ENCODE measurements around the gene OR2S2. TPM values are rescaled to one million over a fixed set of nuclear protein-coding genes. Genes with fewer than 3 reads are reported as not detected.
A peak's percentile ranks its signal among the peaks of the same experiment; 100 is the strongest.

The OR2S2 gene
- total and polyA plus RNA-seq, 2 of the 4 experiments (the other 2 are of a cell fraction) = 0.46 to 0.90 TPM

GRCh38 chr9:35935755-35936509 lies 22.0 kb downstream of the OR2S2 start:
- ATAC-seq (ENCODE audit: low read depth) (peak; percentile 70), DNase-seq (peak; percentile 82)
- WGBS, 2 experiments (ENCODE audit: extremely low coverage in 2 of 2, insufficient read length in 1 of 2) = no CpG with 5 or more reads among the region's 7 CpGs
- Histone ChIP-seq H2BK120ac (ENCODE audit: low read depth, low read length) (peak overlapping the region; percentile 99), H4K8ac (ENCODE audit: low read depth in 2 of 2, low read length in 2 of 2) (peak overlapping the region; percentile 40 to 96; a peak in 3 of 4 replicates), H3K79me1 (ENCODE audit: low read depth in 1 of 2, low read length in 2 of 2) (peaks cover 0 to 4% of the 10 kb centered on the region in 2 experiments; a peak in 1 of 4 replicates), H2BK15ac (ENCODE audit: low read depth, low read length) (no peak overlapping the region), H3K18ac (ENCODE audit: low read depth, low read length) (peak overlapping the region; percentile 94), H2BK20ac (ENCODE audit: low read depth, low read length) (peak overlapping the region; percentile 88; the same call in 1 of the 2 replicates), H4K91ac (ENCODE audit: insufficient read depth, low read depth, low read length) (peak overlapping the region; percentile 34; the same call in 1 of the 2 replicates), H2AFZ (replicated peaks; ENCODE audit: low read length, poor library complexity) (no peak overlapping the region), H3K27me3 (ENCODE audit: control insufficient read depth, insufficient read depth, low read length) (no peaks in the 10 kb centered on the region), H3K27ac (ENCODE audit: insufficient read depth, low read length) (peak overlapping the region; percentile 96; the same call in 1 of the 2 replicates), H3K9me3 (ENCODE audit: control insufficient read depth, insufficient read depth, low read length) (no peaks in the 10 kb centered on the region), H3K9me1 (ENCODE audit: insufficient read depth, low read length) (peaks cover 12% of the 10 kb centered on the region; the same call in 1 of the 2 replicates), H4K5ac (ENCODE audit: low read depth, low read length) (peak overlapping the region; percentile 93), H3K4me3 (ENCODE audit: insufficient read depth, low read depth, low read length) (no peak overlapping the region), H2AK5ac (ENCODE audit: low read depth, low read length) (no peak overlapping the region; the same call in 1 of the 2 replicates), H3K4me1 (ENCODE audit: control insufficient read depth, insufficient read depth, low read length) (peaks cover 16% of the 10 kb centered on the region), H3K14ac (replicated peaks; ENCODE audit: low read depth, low read length) (0 out of 2 replicates have a peak overlapping the region, but pooled peaks have one; percentile 69), H4K20me1 (ENCODE audit: insufficient read depth, low read length) (no peaks in the 10 kb centered on the region), H3K4me2 (ENCODE audit: low read depth, low read length) (peak overlapping the region; percentile 64; the same call in 1 of the 2 replicates), H2AK9ac (replicated peaks; ENCODE audit: low read depth, low read length, poor library complexity) (no peak overlapping the region), H2BK5ac (ENCODE audit: low read depth, low read length, poor library complexity, severe bottlenecking) (peak overlapping the region; percentile 100), H3K4ac (ENCODE audit: low read depth, low read length) (peak overlapping the region; percentile 97; the same call in 1 of the 2 replicates), H3K36me3 (ENCODE audit: control insufficient read depth, insufficient read depth, low read length) (no peaks in the 10 kb centered on the region), H3K9ac (ENCODE audit: low read depth, low read length) (peak overlapping the region; percentile 77; the same call in 1 of the 2 replicates), H3K56ac (ENCODE audit: extremely low read depth, insufficient read depth, low read length) (peak overlapping the region; percentile 74; the same call in 1 of the 2 replicates), H3K23ac (ENCODE audit: low read depth, low read length) (peak overlapping the region; percentile 89; the same call in 1 of the 2 replicates)
- dilution Hi-C loops (cut with HindIII; ENCODE audit: low sequenced_read_pairs, unreplicated experiment) = no loop called here
- BruUV-seq (replicated peaks) = no TSS peak
- ChIA-PET CTCF (interaction anchor here (0.7 to 1.5 kb wide), 4 partner anchors 10 to 413 kb away, joined by 3 to 4 read pairs (median 3); no protein-coding TSS in a partner anchor), POLR2A (ENCODE audit: unreplicated experiment) (interaction anchor here (0.6 to 1.1 kb wide), 4 partner anchors 9 to 204 kb away, joined by 4 to 6 read pairs (median 4); partner anchors contain the start of gene CREB3)
- in situ Hi-C loops (cut with MboI; ENCODE audit: low sequenced_read_pairs) = no loop called here
- intact Hi-C loops (cut with micrococcal nuclease) = no loop called here
- TF ChIP-seq RCOR1 (IDR thresholded peaks at IDR 0.05; ENCODE audit: insufficient replicate concordance, low read length) = no peak
- no peak for TF ChIP-seq SMC3 (IDR thresholded peaks at IDR 0.05; ENCODE audit: low read depth, low read length)
- TF ChIP-seq NFE2L2 (IDR thresholded peaks at IDR 0.05; ENCODE audit: low read depth, low read length) = no peak
- TF ChIP-seq CTCF (conservative IDR thresholded peaks at IDR 0.05; ENCODE audit: low read depth, low read length) = no peak
- no peak for TF ChIP-seq CHD1 (IDR thresholded peaks at IDR 0.05; ENCODE audit: low read depth, low read length)
- TF ChIP-seq, protein P1, sequence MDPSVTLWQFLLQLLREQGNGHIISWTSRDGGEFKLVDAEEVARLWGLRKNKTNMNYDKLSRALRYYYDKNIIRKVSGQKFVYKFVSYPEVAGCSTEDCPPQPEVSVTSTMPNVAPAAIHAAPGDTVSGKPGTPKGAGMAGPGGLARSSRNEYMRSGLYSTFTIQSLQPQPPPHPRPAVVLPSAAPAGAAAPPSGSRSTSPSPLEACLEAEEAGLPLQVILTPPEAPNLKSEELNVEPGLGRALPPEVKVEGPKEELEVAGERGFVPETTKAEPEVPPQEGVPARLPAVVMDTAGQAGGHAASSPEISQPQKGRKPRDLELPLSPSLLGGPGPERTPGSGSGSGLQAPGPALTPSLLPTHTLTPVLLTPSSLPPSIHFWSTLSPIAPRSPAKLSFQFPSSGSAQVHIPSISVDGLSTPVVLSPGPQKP (IDR thresholded peaks at IDR 0.05; ENCODE audit: borderline replicate concordance, low read depth, low read length) = no peak
- TF ChIP-seq MXI1 (IDR thresholded peaks at IDR 0.05; ENCODE audit: borderline replicate concordance, low read depth, low read length) = no peak
- no peak for TF ChIP-seq RFX5 (IDR thresholded peaks at IDR 0.05; ENCODE audit: low read depth, low read length)
- no peak for TF ChIP-seq POLR2A (IDR thresholded peaks at IDR 0.05; ENCODE audit: low read depth, low read length)
- TF ChIP-seq CEBPB (IDR thresholded peaks at IDR 0.05; ENCODE audit: low read depth, low read length) = no peak
- TF ChIP-seq BHLHE40 (IDR thresholded peaks at IDR 0.05; ENCODE audit: low read depth, low read length) = no peak
- TF ChIP-seq RAD21 (IDR thresholded peaks at IDR 0.05; ENCODE audit: low read length) = no peak
- TF ChIP-seq MAFK (IDR thresholded peaks at IDR 0.05; ENCODE audit: low read depth, low read length) = no peak
- no peak for TF ChIP-seq FOS (IDR thresholded peaks at IDR 0.05; ENCODE audit: low read depth, low read length)

Measured in IMR-90 (cell line).